ENCODE data around the gene TPRG1. TPM values are rescaled to one million over a fixed set of nuclear protein-coding genes. Genes with fewer than 3 reads are reported as not detected.

Gene TPRG1
- total and polyA plus RNA-seq, 2 of the 8 experiments (the other 6 are each of a cell fraction or from before 2014, with no cell fraction given), result 0.37 to 0.47 TPM

DNA sequence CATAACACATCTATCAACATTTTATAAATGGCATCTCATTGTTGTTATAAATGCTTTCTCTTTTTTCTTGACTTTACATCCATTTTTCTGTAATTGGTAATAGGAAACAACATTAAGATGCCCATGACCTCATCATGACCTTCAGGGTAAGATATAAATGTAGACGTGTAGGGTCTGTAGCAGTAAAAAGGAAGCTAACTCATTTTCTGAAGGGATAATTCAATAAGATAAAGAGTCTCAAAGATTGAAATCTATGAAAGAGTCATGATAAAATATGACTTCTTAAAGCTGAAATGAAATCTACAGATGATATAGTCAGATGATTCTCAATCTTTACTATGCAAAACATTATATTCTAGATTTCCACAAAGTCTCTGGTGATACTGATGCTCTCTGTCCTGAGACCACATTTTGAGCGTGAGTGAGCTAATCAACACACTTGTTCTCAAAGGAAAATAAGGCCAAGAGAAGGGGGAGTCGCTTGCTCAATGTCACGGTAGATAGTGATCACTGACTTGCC, 38.5 kb downstream of the TPRG1 start:
- H2AFZ ChIP-seq (ENCODE audit: low read length), result no peak overlapping the region
- H3K9me3 ChIP-seq (ENCODE audit: insufficient read depth in 2 of 2, low read depth in 1 of 2, low read length in 1 of 2), result no peaks in the 10 kb centered on the region
- no peak overlapping the region for H3K4me2 ChIP-seq (ENCODE audit: insufficient read depth in 1 of 2, low read depth in 2 of 2, low read length in 2 of 2)
- H2BK5ac ChIP-seq (ENCODE audit: low read depth, low read length), result no peak overlapping the region
- no peak overlapping the region for H4K5ac ChIP-seq (ENCODE audit: insufficient read length, low read depth, low read length)
- no peak overlapping the region for H3K4me3 ChIP-seq (ENCODE audit: extremely low read depth in 1 of 4, insufficient read depth in 2 of 4, low read depth in 3 of 4, low read length in 4 of 4)
- no peak overlapping the region for H3K9ac ChIP-seq (replicated peaks in 1 of 4; ENCODE audit: extremely low read depth in 1 of 4, low read depth in 3 of 4, low read length in 3 of 4)
- no peak overlapping the region for H2AK5ac ChIP-seq (ENCODE audit: low read depth, low read length)
- no peaks in the 10 kb centered on the region for H4K20me1 ChIP-seq (replicated peaks in 1 of 2; ENCODE audit: control insufficient read depth in 1 of 2, insufficient read depth in 2 of 2, low read length in 2 of 2)
- 89% methylated on average over 4 of the region's 4 CpGs; no CpG with 5 or more reads in 1 of the 2 experiments for WGBS, 2 experiments (ENCODE audit: extremely low coverage in 1 of 2, insufficient coverage in 1 of 2, insufficient read length in 1 of 2, insufficient replicate concordance in 2 of 2, low coverage in 1 of 2, low lambda C conversion rate in 2 of 2, missing lambda C conversion rate in 1 of 2)
- H3K4me1 ChIP-seq (replicated peaks in 1 of 4; ENCODE audit: control insufficient read depth in 3 of 4, insufficient read depth in 4 of 4, low read length in 3 of 4), result no peaks in the 10 kb centered on the region
- no peak overlapping the region for H4K8ac ChIP-seq (ENCODE audit: extremely low read depth, insufficient read depth, low read length)
- no peaks in the 10 kb centered on the region for H3K23me2 ChIP-seq (ENCODE audit: low read depth, low read length)
- no peak overlapping the region for H2BK15ac ChIP-seq (ENCODE audit: low read length)
- H3K14ac ChIP-seq (ENCODE audit: insufficient read length), result no peak overlapping the region
- H3K23ac ChIP-seq (ENCODE audit: insufficient read length), result no peak overlapping the region
- H3K79me1 ChIP-seq (ENCODE audit: low read depth, low read length), result no peaks in the 10 kb centered on the region
- H4K91ac ChIP-seq (replicated peaks; ENCODE audit: insufficient read length, low read length), result no peak overlapping the region
- no peak overlapping the region for H2BK120ac ChIP-seq (replicated peaks; ENCODE audit: low read depth, low read length)
- CTCF ChIA-PET (ENCODE audit: partially characterized antibody), result interaction anchor here (0.8 to 1.9 kb wide), 6 partner anchors 8 to 589 kb away, joined by 3 to 6 read pairs (median 4); no protein-coding TSS in a partner anchor
- H3K27me3 ChIP-seq (replicated peaks in 1 of 4; ENCODE audit: control insufficient read depth in 3 of 4, extremely low read depth in 1 of 4, insufficient read depth in 3 of 4, low read length in 3 of 4), result no peaks in the 10 kb centered on the region
- H3K79me2 ChIP-seq (ENCODE audit: control insufficient read depth in 1 of 2, insufficient read depth in 2 of 2, low read length in 2 of 2), result no peaks in the 10 kb centered on the region
- no peak overlapping the region for H3K27ac ChIP-seq (ENCODE audit: low read depth, low read length)
- no peak overlapping the region for H2BK20ac ChIP-seq (ENCODE audit: low read length)
- DNase-seq (ENCODE audit: low read depth in 1 of 2, low spot score in 2 of 2), result no peak
- H3K4ac ChIP-seq (replicated peaks; ENCODE audit: insufficient read length, low read depth, low read length), result no peak overlapping the region
- FAIRE-seq, result no peak
- POLR2A ChIA-PET (ENCODE audit: partially characterized antibody), result no interaction called here
- H3K56ac ChIP-seq (replicated peaks; ENCODE audit: insufficient read length, low read depth, low read length), result no peak overlapping the region
- no peak overlapping the region for H3K18ac ChIP-seq (ENCODE audit: extremely low read depth, low read length)
- H3K36me3 ChIP-seq (ENCODE audit: control insufficient read depth in 2 of 4, insufficient read depth in 4 of 4, low read length in 3 of 4), result no peaks in the 10 kb centered on the region
- H2BK12ac ChIP-seq (ENCODE audit: low read depth, low read length), result no peak overlapping the region
- TF ChIP-seq, protein P1, sequence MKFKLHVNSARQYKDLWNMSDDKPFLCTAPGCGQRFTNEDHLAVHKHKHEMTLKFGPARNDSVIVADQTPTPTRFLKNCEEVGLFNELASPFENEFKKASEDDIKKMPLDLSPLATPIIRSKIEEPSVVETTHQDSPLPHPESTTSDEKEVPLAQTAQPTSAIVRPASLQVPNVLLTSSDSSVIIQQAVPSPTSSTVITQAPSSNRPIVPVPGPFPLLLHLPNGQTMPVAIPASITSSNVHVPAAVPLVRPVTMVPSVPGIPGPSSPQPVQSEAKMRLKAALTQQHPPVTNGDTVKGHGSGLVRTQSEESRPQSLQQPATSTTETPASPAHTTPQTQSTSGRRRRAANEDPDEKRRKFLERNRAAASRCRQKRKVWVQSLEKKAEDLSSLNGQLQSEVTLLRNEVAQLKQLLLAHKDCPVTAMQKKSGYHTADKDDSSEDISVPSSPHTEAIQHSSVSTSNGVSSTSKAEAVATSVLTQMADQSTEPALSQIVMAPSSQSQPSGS (IDR thresholded peaks at IDR 0.05; ENCODE audit: low read length), result no peak
- TF ChIP-seq RFX5 (IDR thresholded peaks at IDR 0.05; ENCODE audit: borderline replicate concordance, low read depth, low read length), result no peak
- no peak for TF ChIP-seq POLR2AphosphoS5 (IDR thresholded peaks at IDR 0.05; ENCODE audit: low read depth, low read length)
- no peak for TF ChIP-seq FOSL1 (IDR thresholded peaks at IDR 0.05; ENCODE audit: insufficient read depth, low read depth, low read length)
- no peak for TF ChIP-seq SIRT6 (IDR thresholded peaks at IDR 0.05; ENCODE audit: low read length)
- no peak for TF ChIP-seq NANOG (IDR thresholded peaks at IDR 0.05; ENCODE audit: insufficient read depth, low read depth, low read length, poor library complexity, severe bottlenecking)
- no peak for TF ChIP-seq HDAC2 (IDR thresholded peaks at IDR 0.05; ENCODE audit: borderline replicate concordance in 1 of 2, low read depth in 2 of 2, low read length in 2 of 2)
- TF ChIP-seq, protein P2, sequence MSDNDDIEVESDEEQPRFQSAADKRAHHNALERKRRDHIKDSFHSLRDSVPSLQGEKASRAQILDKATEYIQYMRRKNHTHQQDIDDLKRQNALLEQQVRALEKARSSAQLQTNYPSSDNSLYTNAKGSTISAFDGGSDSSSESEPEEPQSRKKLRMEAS (IDR thresholded peaks at IDR 0.05), result no peak
- no peak for TF ChIP-seq BACH1 (IDR thresholded peaks at IDR 0.05; ENCODE audit: low read length)
- no peak for TF ChIP-seq ASH2L (IDR thresholded peaks at IDR 0.05; ENCODE audit: low read length)
- TF ChIP-seq MAFK (IDR thresholded peaks at IDR 0.05; ENCODE audit: low read depth, low read length), result no peak
- TF ChIP-seq TCF12 (IDR thresholded peaks at IDR 0.05; ENCODE audit: low read depth, low read length), result no peak

All from H1 (cell line).